HG02798 (cell line): ENCODE data around the gene DNAH8.
A peak's percentile ranks its signal among the peaks of the same experiment; 100 is the strongest.

Source experiments
- ATAC-seq: cut with Tn5 transposase; IDR thresholded peaks from one replicate; pipeline ENCODE4 v1.9.1; 2021; ENCODE audit warnings: mild to moderate bottlenecking; ENCODE audit not compliant: unreplicated experiment, poor library complexity

The DNAH8 gene

DNA sequence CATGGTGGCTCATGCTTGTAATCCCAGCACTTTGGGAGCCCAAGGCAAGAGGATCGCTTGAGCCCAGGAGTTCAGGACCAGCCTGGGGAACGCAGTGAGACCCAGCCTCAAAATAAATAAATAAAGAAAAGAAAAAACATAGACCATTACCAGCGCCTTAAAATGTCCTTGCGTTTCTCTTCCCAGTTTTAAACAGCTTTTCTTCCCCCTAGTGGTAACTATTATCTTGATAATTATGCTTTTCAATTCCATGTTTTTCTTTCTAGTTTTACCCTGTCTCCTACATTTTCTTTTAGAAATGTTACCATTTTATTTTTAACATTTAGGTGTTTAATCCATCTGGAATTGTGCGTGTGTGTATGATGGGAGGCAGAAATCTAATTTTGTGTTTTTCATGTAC is 24.4 kb downstream of the DNAH8 start:
- no peak for ATAC-seq

DNA sequence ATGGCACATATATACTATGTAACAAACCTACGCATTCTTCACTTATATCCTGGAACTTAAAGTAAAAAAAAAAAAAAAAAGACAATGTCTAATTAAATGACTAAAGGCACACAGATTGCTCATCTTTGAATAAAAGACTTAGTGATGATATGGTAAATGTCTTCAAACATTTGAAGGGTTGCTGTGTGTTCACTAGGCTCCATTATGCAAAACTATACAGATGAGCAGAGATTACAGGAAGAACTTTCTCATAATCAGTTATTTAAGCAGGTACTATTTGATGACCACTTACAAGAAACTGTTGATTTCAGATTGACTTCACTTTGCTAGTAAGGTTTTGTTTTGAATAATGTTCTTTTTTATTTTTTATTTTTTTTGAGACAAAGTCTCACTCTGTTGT is 34.4 kb downstream of the DNAH8 start:
- no peak for ATAC-seq

DNA sequence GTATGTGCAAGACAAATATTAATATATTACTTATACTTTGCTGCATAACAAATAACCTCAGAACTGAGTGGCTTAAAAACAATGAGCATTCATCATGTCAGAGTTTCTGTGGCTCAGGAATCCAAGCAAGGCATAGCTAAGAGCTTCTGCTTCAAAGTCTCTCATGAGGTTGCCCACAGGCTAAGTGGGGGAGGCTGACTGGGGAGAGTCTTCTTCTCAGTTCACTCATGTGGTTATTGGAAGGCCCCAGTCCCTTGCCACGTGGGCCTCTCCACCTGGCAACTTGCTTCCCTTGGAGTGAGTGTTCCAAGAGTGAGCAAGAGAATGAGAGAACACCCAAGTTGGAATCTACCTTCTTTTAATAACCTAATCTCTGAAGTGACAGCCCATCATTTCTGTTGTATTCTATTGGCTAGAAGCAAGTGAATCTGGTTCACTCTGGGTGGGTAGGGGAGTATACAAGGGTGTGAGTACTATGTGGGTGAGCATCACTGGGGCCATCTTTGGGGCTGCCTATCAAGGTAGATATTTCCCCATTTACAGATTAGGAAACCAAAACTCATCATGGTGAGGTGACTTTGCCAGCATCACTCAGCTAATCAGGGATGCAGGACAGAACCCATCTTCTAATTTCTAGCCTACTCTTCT is 36.0 kb downstream of the DNAH8 start:
- ATAC-seq, result no peak

DNA sequence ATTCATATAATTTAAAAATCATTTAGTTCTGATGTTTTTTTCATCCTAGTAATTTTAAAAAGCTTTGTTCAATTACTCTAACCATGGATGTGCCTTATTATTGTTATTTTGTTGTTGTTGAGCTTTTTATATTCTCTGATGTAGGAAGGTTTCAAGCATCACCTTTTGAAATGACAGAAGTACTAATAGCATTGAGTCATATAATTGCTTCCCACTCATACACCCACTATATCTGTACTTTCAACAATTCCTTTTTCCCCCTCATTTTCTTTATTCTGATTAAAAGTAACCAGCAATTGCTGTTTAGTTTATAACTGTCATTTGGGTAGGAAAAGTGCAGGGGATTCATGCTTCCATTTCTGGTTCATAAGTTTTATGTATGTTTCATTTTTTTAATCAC is 38.6 kb downstream of the DNAH8 start:
- no peak for ATAC-seq

DNA sequence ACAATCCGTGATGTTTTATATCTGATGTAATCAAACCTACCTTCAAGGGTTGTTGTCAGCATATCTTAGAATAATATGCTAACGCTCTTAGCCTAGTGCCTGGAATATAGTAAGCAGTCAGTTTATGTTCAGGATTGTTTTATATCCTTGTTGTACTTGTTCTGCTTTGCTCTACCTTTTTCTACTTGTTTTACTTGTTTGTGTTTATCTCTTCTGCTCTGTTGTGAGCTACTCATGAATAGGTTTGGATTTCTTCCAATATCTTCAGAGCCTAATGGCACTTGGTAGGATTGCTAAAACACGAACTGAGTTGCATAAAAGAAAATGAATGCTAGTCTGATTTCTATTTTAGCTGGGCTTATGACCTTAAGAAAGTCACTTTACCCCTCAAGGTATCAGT is 40.1 kb downstream of the DNAH8 start:
- no peak for ATAC-seq

DNA sequence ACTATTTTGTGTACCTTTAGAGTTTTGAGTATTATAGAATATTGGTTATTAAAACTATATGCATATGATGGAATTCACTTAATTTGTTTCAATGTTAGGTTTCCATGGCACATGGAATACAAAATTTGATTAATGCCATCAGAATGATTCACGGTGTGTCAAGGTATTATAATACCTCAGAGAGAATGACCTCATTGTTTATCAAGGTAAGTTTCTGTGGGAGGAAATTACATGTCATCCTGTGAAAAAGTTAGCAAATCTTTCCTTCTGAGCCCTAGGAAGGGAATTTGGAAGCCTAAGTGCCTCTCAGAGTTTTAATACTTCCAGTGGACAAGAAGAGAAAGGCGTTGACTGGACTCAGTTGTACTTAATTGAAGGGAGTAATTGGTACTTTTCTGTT is 40.8 kb downstream of the DNAH8 start:
- ATAC-seq, result no peak

DNA sequence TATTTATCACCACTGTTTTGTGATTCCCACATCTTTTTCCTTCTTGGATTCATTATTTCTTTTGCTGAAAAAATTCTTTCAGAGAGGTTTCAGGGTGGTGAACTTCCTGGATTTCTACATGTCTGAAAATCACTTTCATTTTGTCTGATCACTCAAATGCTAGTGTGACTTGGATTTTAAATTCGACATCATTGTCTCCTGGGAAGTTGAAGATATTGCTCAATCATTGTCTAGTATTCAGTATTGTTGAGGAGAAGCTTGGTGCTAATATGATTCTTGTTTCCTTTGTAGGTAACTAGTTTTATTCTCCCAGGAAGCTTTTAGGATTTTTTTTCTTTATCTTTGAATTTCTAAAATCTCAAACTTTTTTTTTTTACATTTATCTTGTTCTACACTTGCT is 45.0 kb downstream of the DNAH8 start:
- no peak for ATAC-seq

DNA sequence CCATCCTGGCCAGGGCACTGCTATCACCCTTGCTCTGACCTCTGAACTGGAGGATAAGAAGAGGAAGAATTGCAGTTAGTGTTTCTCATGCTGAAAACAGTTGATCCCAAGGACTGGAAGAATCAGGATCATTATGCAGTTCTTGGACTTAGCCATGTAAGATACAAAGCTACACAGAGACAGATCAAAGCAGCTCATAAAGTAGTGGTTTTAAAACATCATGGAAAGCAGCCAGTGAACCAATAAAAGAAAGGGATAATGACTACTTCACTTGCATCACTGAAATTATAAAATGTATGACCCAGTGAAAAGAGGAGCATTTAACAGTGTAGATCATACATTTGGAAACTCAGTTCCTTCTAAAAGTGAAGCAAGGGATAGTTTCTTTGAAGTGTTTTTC is 47.7 kb downstream of the DNAH8 start:
- no peak for ATAC-seq

DNA sequence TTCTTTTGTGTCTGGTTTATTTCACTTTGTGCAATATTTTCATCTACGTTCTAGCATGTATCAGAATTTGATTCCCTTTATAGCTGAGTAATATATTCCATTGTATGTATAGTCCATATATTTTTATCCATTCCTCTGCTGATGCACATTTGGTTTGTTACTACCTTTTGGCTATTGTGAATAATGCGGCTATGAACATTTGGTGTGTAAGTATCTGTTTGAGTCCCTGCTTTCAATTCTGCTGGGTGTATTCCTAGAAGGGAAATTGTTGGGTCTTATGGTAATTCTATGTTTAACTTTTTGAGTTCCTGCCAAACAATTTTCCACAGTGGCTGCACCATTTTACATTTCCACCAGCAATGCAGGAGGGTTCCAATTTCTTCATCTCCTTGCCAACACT is 52.4 kb downstream of the DNAH8 start:
- no peak for ATAC-seq

DNA sequence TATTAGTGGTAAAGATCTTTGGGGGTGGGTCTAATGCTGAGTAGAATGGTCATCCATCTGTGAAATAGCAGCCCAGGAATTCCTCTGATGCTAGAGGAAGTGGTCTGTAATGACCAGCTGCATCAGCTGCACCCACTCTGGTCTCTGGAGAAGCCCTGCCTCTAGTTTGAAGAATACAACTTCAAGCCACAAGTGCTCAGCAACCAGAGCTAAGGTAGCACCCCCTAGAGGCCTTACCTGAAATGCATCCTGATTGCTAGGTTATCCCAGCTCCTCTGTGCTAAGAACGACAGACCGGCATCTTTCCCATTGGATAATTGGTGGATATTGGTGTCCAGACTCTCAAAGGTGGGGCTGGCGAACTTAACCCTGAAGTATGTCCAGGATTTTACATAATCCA is 58.2 kb downstream of the DNAH8 start:
- no peak for ATAC-seq

DNA sequence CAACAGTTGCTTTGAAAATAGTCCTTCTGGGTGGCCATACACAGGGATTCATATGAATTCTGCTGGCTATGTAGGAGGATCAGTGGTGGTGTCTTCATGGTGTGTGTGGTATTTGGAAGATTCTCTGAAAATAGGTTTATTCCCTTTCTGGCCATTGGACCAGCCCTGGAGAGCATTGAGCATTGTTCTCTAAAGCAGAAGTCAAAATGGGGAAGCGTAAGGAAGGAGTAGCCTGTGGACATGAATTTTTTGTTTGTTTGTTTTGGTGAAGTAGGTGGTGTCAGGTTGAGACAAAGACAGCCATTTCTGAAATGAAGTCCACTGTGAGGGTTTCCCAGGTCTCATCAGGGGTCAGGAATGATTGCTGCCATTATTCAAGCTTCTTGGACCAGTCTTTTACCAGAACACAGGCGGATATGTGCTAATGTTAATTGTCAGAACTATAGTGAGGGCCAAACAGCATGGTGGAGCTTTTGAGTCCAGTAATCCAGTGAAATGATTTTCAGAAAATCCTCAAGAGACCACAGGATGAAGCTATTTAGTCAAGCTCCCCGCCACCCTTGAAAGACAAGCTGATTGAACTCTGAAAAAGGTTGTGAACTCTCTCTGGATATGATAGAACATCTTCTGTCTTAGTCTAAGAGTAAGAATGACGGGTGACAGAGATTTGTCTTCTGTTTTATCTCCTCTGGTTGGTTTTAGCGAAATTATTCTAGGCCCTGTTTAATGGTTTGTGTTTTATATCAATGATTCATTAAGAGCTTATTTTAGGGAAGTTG is 60.0 kb downstream of the DNAH8 start:
- ATAC-seq, result no peak

DNA sequence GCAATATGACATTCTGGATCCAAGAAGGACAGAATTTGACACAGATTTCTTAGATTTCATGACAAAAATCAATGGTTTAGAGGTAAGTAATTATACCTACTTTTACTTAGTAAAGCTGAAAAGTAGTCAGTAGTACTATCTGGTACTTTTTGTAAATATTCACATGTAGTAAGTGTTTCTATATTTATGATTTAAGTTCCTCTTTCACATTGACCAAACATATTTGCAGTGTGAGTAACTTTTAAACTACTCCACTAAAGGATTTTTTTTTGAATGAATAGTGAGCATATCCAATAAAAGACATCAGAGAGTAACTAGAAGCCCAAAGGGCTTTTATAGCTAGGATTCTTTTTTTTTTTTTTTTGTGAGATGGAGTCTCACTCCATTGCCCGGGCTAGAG is 60.8 kb downstream of the DNAH8 start:
- peak; percentile 62 for ATAC-seq

DNA sequence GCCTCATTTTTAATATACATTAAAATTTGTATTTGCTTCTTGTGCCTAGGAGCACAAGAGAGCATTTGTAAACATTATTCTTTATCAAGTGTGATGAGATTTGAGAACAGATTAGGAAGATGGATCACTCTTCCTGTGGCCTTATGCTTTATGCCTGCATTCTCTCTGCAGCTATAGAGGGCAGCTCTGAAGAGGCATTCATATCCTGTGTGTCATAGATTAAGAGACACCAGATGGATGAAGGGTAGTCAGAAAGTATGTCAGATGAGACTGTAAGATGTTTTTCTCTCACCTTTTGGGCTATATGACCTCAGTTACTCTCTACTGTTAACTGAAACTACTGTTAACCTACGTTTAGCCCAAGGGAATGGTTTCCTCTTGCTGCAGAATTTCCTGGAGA is 61.4 kb downstream of the DNAH8 start:
- ATAC-seq, result no peak

DNA sequence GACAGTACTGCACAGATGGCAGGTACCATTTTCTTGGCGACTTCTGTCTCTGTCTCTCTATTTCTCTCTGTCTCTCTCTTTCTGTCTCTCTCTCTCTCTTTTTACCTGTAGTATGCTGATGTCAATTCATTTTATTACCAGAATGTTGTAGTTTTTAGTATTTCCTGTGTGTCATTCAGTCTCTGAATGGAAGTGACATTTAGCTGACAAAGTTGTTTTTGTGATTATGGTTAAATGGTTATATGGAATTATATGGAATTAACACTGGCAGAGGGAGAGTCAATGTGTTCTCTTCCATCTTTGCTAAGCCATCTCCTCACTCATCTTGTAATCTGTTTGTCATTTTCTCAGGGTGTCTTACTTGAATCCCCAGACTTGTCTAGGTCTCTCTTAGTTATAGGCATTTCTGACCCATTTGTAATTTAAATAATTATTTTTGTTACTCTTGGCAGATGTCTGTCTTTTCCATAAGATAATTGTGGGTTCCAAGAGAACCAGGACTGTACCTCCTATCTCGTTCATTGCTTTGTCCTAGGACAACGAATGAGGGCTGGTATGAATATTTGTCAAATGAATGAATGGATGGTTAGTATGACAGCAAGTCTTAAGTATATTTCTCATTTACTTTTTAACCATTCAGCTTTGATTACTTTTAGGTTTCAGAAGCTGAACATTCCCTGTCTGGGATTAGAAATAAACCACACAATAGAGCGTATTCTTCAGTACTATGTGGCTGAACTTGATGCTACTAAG is 64.4 kb downstream of the DNAH8 start:
- no peak for ATAC-seq

DNA sequence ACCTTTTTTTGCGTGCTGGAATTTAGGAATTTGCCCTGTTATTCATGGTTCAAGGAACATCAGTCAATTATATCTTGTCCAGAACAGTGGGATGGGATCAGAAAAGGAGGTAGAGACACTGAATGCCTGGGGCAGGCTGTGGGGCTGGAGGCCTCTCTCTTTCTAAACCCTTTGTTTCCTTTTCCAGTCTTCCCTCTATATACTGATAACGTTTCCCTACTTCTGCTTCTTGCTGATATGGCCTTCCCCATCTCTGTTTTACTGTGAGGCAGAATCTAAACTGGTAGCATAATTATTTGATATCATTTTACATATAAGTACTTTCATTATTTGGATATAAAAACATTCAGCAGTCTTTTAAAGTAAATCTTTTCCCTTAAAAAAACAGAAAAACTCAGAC is 67.5 kb downstream of the DNAH8 start:
- no peak for ATAC-seq

DNA sequence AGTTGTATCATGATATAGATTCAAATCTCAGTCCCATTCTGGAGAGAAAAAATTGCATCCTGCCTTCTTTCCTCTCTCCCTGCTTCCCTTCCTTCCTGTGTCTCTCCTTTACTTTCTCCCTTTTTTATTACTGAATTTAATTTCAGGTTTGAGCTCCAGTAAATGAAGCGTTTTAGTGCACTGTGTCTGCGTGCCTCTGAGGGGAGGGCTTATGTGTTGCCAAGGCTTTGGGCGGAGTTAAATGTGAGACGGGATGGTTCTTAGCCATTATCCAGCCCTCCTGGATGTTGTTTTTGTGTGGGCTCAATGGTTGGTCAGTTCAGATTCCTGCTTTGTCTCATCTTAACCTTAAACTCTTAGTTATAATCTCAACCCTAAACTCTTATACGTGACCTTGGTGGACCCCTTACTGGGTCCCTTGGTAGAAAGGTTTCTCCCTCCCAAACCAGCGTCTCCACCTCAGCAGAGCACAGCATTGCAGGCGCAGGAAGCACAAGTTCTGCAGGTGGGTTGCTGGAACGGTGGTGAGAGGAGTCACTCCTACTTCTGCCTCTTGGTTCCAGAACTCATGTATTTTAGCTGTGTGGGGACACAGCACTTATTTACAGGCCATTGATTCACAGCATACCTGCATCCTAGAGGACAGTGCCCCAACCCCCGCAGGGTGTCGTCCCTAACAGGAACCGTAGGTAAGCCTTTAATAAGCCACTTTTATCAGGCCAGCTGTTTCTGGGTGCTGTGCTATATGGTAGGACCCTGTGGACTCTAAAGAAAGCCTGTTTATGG is 68.5 kb downstream of the DNAH8 start:
- no peak for ATAC-seq

DNA sequence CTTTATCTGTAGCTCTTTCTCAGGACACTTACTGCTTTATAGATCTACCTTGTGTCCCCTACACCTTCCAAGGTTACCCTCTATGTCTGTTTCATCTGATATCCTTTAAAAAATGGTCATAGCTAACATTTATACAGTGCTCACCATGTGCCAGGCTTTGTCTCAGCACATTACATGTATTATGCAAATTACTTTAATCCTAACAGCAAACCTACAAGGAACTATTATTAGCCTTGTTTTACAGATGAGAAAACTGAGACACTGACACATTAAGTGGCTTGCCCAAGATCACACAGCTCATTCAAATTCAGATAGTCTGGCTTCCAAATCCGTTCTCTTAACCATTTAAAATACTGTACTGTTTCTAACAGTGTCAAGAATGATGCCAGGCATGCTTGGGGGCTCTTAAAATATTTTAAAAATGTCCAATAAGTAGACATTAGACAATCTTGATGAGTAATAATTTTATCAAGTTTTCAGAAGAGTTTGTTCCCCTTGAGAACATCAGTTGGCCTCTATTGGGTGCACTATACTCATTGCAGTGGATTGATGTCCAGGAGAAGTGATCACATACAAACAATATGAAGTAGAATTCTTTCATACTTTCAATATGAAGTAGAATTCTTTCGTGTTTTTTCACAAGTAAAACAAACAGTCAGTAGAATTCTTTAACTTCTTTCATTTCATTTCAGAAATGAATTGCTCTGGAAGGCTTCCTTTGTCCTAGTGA is 69.6 kb downstream of the DNAH8 start:
- no peak for ATAC-seq

DNA sequence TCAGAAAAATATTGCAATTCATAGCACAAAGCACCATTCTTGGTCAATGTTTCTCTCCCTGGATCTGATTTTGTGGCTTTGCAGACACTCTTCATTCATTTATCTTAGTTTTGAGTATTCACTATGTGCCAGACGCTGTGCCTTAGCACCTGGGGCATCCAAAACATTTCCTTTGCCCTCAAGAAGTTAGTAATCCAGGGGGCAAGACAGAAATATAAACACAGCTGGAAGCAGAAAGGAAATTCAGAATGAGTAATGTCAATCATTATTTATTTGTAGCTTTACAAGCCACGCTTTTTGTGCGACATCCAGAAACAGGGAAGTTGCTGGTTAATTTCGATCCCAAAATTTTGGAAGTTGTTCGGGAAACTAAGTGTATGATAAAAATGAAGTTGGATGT is 71.4 kb downstream of the DNAH8 start:
- no peak for ATAC-seq

DNA sequence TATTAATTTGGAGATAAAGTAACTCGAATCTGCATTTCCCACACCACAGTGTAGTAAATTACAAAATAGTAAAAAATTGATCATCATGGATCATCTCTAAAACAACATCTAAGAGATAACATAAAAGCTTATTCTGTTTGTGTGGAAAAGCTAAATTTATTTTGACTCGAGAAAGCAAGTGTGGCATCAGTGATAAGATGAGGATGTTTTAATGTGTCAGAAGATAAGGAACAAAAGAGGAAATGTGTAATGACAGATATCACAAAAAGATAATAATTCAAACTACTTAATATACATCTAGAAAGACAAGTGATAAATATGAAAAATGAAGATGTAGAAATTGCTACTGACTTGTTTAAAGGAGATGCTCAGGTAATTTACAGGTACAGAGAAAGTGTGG is 74.1 kb downstream of the DNAH8 start:
- no peak for ATAC-seq

DNA sequence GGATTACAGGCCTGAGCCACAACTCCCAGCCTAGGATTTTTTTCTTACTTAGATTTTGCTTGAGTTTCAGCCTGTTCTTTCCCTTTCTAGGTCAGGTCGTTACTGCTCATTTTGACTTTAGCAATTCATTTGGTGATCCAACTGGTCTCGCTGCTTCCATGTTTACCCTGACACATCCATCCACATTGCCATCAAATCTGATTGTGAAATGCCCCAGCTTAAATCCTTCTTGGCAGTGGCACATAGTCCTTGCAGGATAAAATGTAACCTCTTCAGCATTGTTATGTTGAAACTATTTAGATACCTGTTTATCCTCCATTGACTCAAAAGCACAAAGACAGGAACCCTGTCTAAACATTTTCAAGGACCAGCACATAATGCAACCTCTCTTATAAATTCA is 77.2 kb downstream of the DNAH8 start:
- no peak for ATAC-seq
